H9 (cell line): ENCODE data around the gene DENND1A. TPM values are rescaled to one million over a fixed set of nuclear protein-coding genes. Genes with fewer than 3 reads are reported as not detected.
A peak's percentile ranks its signal among the peaks of the same experiment; 100 is the strongest.

Source experiments
- DNase-seq: peaks from one replicate; pipeline ENCODE4 v3.0.0-alpha.2; 2017
- H2AFZ ChIP-seq: one replicate; pipeline ENCODE4 v1.6.1; 2013; ENCODE audit warnings: mild to moderate bottlenecking, low read length, control low read depth, moderate library complexity
- H2AK5ac ChIP-seq: 2 replicates; pipeline ENCODE4 v1.6.1; 2013; ENCODE audit warnings: low read length, control low read depth, mixed read lengths; ENCODE audit not compliant: insufficient read length
- H2BK120ac ChIP-seq: one replicate; pipeline ENCODE4 v1.6.1; 2013; ENCODE audit warnings: low read depth, mild to moderate bottlenecking, low read length, control low read depth, inconsistent platforms; ENCODE audit not compliant: poor library complexity, severe bottlenecking
- H2BK12ac ChIP-seq: 2 replicates; pipeline ENCODE4 v1.6.1; 2013; ENCODE audit warnings: low read length, control low read depth, mixed read lengths, low read depth; ENCODE audit not compliant: insufficient read length
- H2BK15ac ChIP-seq: 2 replicates; pipeline ENCODE4 v1.6.1; 2013; ENCODE audit warnings: low read depth, low read length, control low read depth
- H2BK20ac ChIP-seq: one replicate; pipeline ENCODE4 v1.6.1; 2013; ENCODE audit warnings: low read depth, mild to moderate bottlenecking, low read length, control low read depth, inconsistent platforms; ENCODE audit not compliant: poor library complexity, severe bottlenecking
- H2BK5ac ChIP-seq: 2 replicates; pipeline ENCODE4 v1.6.1; 2013; ENCODE audit warnings: low read length, control low read depth, mixed read lengths; ENCODE audit not compliant: insufficient read length
- H3K14ac ChIP-seq: 2 replicates; pipeline ENCODE4 v1.6.1; 2013; ENCODE audit warnings: low read length, control low read depth; ENCODE audit not compliant: insufficient read depth
- H3K18ac ChIP-seq: 2 replicates; pipeline ENCODE4 v1.6.1; 2013; ENCODE audit warnings: low read depth, mild to moderate bottlenecking, mixed read lengths, low read length, control low read depth; ENCODE audit not compliant: insufficient read length
- H3K23ac ChIP-seq: 2 replicates; pipeline ENCODE4 v1.6.1; 2013; ENCODE audit warnings: low read length, control low read depth, mixed read lengths, low read depth; ENCODE audit not compliant: insufficient read length
- H3K23me2 ChIP-seq: 2 replicates; pipeline ENCODE4 v1.6.1; 2013; ENCODE audit warnings: low read depth, mild to moderate bottlenecking, mixed read lengths, low read length, control low read depth; ENCODE audit not compliant: insufficient read length, poor library complexity, severe bottlenecking
- H3K27ac ChIP-seq: 2 replicates; pipeline ENCODE4 v1.5.1; 2013; ENCODE audit warnings: low read length, control low read depth, mixed read lengths, low read depth; ENCODE audit not compliant: insufficient read length
- H3K27me3 ChIP-seq: 2 replicates; pipeline ENCODE4 v1.6.1; 2013; ENCODE audit warnings: low read length, control low read depth, inconsistent platforms; ENCODE audit not compliant: insufficient read depth
- H3K4ac ChIP-seq: 2 replicates; pipeline ENCODE4 v1.6.1; 2013; ENCODE audit warnings: low read depth, mild to moderate bottlenecking, control low read depth, inconsistent platforms, low read length, moderate library complexity
- H3K4me1 ChIP-seq: 2 replicates; pipeline ENCODE4 v1.6.1; 2013; ENCODE audit warnings: low read length, control low read depth, inconsistent platforms; ENCODE audit not compliant: insufficient read depth
- H3K4me2 ChIP-seq: 2 replicates; pipeline ENCODE4 v1.6.1; 2013; ENCODE audit warnings: low read length, control low read depth, mixed read lengths; ENCODE audit not compliant: insufficient read length, insufficient read depth
- H3K56ac ChIP-seq: 2 replicates; pipeline ENCODE4 v1.6.1; 2013; ENCODE audit warnings: low read depth, mild to moderate bottlenecking, mixed read lengths, low read length, control low read depth; ENCODE audit not compliant: insufficient read length
- H3K79me1 ChIP-seq: 2 replicates; pipeline ENCODE4 v1.6.1; 2013; ENCODE audit warnings: low read depth, mild to moderate bottlenecking, moderate library complexity, low read length, control low read depth, inconsistent platforms; ENCODE audit not compliant: insufficient read depth, poor library complexity, severe bottlenecking
- H3K79me2 ChIP-seq: 2 replicates; pipeline ENCODE4 v1.6.1; 2013; ENCODE audit warnings: low read length, control low read depth, inconsistent platforms; ENCODE audit not compliant: insufficient read depth
- H3K9ac ChIP-seq: 2 replicates; pipeline ENCODE4 v1.6.1; 2013; ENCODE audit warnings: low read length, control low read depth, mixed read lengths; ENCODE audit not compliant: insufficient read length; ENCODE audit errors: extremely low read depth
- H3K9me3 ChIP-seq: one replicate; pipeline ENCODE4 v1.6.1; 2013; ENCODE audit warnings: low read depth, low read length, inconsistent platforms; ENCODE audit not compliant: control insufficient read depth
- H3T11ph ChIP-seq: one replicate; pipeline ENCODE4 v1.6.1; 2013; ENCODE audit warnings: mild to moderate bottlenecking, low read length, control low read depth, inconsistent platforms
- H4K20me1 ChIP-seq: one replicate; pipeline ENCODE4 v1.6.1; 2013; ENCODE audit not compliant: control insufficient read depth, insufficient read length, insufficient read depth
- H4K5ac ChIP-seq: 2 replicates; pipeline ENCODE4 v1.6.1; 2013; ENCODE audit warnings: low read depth, mild to moderate bottlenecking, mixed read lengths, low read length, control low read depth; ENCODE audit not compliant: insufficient read length
- H4K8ac ChIP-seq: replicated peaks from 2 replicates; pipeline ENCODE4 v1.6.1; 2013; ENCODE audit warnings: low read length, control low read depth, mixed read lengths, low read depth; ENCODE audit not compliant: insufficient read length
- H4K91ac ChIP-seq: 2 replicates; pipeline ENCODE4 v1.6.1; 2013; ENCODE audit warnings: low read depth, mild to moderate bottlenecking, moderate library complexity, mixed read lengths, low read length, control low read depth; ENCODE audit not compliant: insufficient read length
- H3K27ac Mint-ChIP-seq, 3 experiments: 2 replicates in 2 of 3; 3 replicates in 1 of 3; pipeline ENCODE4 v1.8.0; 2020 to 2021; ENCODE audit warnings: mixed read lengths in 3 of 3, mild to moderate bottlenecking in 1 of 3, moderate library complexity in 1 of 3
- H3K27me3 Mint-ChIP-seq: 2 replicates; pipeline ENCODE4 v1.8.0; 2021; ENCODE audit warnings: low read depth, mild to moderate bottlenecking, moderate library complexity, mixed read lengths
- H3K36me3 Mint-ChIP-seq, 3 experiments: 2 replicates in 2 of 3; 3 replicates in 1 of 3; pipeline ENCODE4 v1.8.0; 2020 to 2021; ENCODE audit warnings: low read depth in 3 of 3, mixed read lengths in 3 of 3; ENCODE audit not compliant: insufficient read depth in 1 of 3
- H3K4me1 Mint-ChIP-seq, 2 experiments: 2 replicates each; pipeline ENCODE4 v1.8.0; 2020; ENCODE audit warnings: mixed read lengths in 2 of 2
- H3K4me3 Mint-ChIP-seq, 2 experiments: 2 replicates in 1 of 2; 3 replicates in 1 of 2; pipeline ENCODE4 v1.8.0; 2020 to 2021; ENCODE audit warnings: mild to moderate bottlenecking in 2 of 2, mixed read lengths in 2 of 2, moderate library complexity in 1 of 2
- H3K9me3 Mint-ChIP-seq, 2 experiments: 2 replicates in 1 of 2; 3 replicates in 1 of 2; pipeline ENCODE4 v1.8.0; 2020; ENCODE audit warnings: mild to moderate bottlenecking in 2 of 2, mixed read lengths in 2 of 2, moderate library complexity in 1 of 2
- CTCF ChIP-seq: fragments of 200-600 bp; sonication (generic); conservative IDR thresholded peaks from 3 replicates; pipeline ENCODE4 v1.8.0; 2021; ENCODE audit warnings: antibody characterized with exemption, mild to moderate bottlenecking
- WGBS: extraction: QIAGEN DNeasy Blood & Tissue Kit; methylation state at CpG from one replicate; pipeline ENCODE4 v1.1.7; 2013; ENCODE audit warnings: missing lambda C conversion rate, low lambda C conversion rate, mixed read lengths; ENCODE audit not compliant: insufficient read length; ENCODE audit errors: extremely low coverage; 5-methylcytosine and 5-hydroxymethylcytosine counted together
- total RNA-seq: library from RNA; stranded (reverse); gene quantifications from 2 replicates; pipeline ENCODE4 v1.2.1, GENCODE V29; 2021

DENND1A gene
- total RNA-seq, 1 experiment from 2014 or later, result 20.4 TPM

- Histone ChIP-seq H2BK15ac (no peak overlapping the region), H2BK120ac (no peak overlapping the region), H4K20me1 (no peaks in the 10 kb centered on the region), H2BK12ac (no peak overlapping the region), H3K9ac (no peak overlapping the region), H3K4ac (no peak overlapping the region), H3K4me2 (no peak overlapping the region), H3K79me2 (0 out of 2 replicates have a peak, but pooled peaks cover 1% of the 10 kb centered on the region), H2BK5ac (no peak overlapping the region), H3K27ac (no peak overlapping the region), H3K79me1 (no peaks in the 10 kb centered on the region), H3K14ac (no peak overlapping the region), H3K23me2 (no peaks in the 10 kb centered on the region), H4K91ac (no peak overlapping the region), H2BK20ac (no peak overlapping the region), H2AK5ac (peak overlapping the region; percentile 47), H3K56ac (no peak overlapping the region), H2AFZ (no peak overlapping the region), H3K9me3 (no peaks in the 10 kb centered on the region), H3K18ac (no peak overlapping the region), H3T11ph (no peak overlapping the region), H4K8ac (no peak overlapping the region), H4K5ac (no peak overlapping the region), H3K4me1 (no peaks in the 10 kb centered on the region), H3K23ac (no peak overlapping the region), H3K27me3 (no peaks in the 10 kb centered on the region)
- no CpG with 5 or more reads among the region's 4 CpGs for WGBS
- Mint-ChIP-seq H3K36me3 (no peaks in the 10 kb centered on the region), H3K4me1 (peaks cover 18% of the 10 kb centered on the region in 2 experiments), H3K9me3 (no peaks in the 10 kb centered on the region), H3K27me3 (no peaks in the 10 kb centered on the region), H3K27ac (peak overlapping the region in 1 of 3 experiments; percentile 17; a peak in 2 of 7 replicates), H3K4me3 (no peak overlapping the region)
- no peak for TF ChIP-seq CTCF
- no peak for DNase-seq
Measured at GRCh38 chr9:123820139-123820538, 109.8 kb downstream of the DENND1A start.
